Spinal cord (tissue), 10 donors: Measurements from ENCODE around the gene KLHL29. TPM values are rescaled to one million over a fixed set of nuclear protein-coding genes. Genes with fewer than 3 reads are reported as not detected.

Experiments
- DNase-seq, 6 donors: peaks; one replicate each; pipeline versions ENCODE4 v3.0.0 to v3.0.0-alpha.2; 2013 to 2015; ENCODE audit warnings: low spot score in 6 of 6, low read depth in 4 of 6
- H3K27ac ChIP-seq: one replicate; pipeline ENCODE4 v1.5.1; 2013; ENCODE audit warnings: low read depth, low read length, control low read depth
- H3K27me3 ChIP-seq: one replicate; pipeline ENCODE4 v1.6.1; 2013; ENCODE audit warnings: low read length; ENCODE audit not compliant: control insufficient read depth, insufficient read depth
- H3K36me3 ChIP-seq: one replicate; pipeline ENCODE4 v1.6.1; 2013; ENCODE audit warnings: low read length; ENCODE audit not compliant: control insufficient read depth, insufficient read depth
- H3K4me1 ChIP-seq: one replicate; pipeline ENCODE4 v1.6.1; 2013; ENCODE audit warnings: low read length; ENCODE audit not compliant: control insufficient read depth, insufficient read depth
- H3K4me3 ChIP-seq: one replicate; pipeline ENCODE4 v1.5.1; 2013; ENCODE audit warnings: low read depth, low read length, control low read depth
- H3K9me3 ChIP-seq: one replicate; pipeline ENCODE4 v1.6.1; 2013; ENCODE audit warnings: low read length; ENCODE audit not compliant: control insufficient read depth, insufficient read depth
- WGBS: methylation state at CpG from one replicate; pipeline ENCODE4 v1.1.5; 2013; ENCODE audit warnings: missing lambda C conversion rate; ENCODE audit not compliant: insufficient coverage; 5-methylcytosine and 5-hydroxymethylcytosine counted together
- polyA plus RNA-seq, 2 donors: library from polyadenylated mRNA; unstranded; fragments of 120-200 nt; gene quantifications; one replicate each; pipeline ENCODE4 v1.2.1, GENCODE V29; 2013; ENCODE audit not compliant: insufficient read length in 2 of 2
- total RNA-seq, 2 donors: library from RNA; depleted of rRNA in 1 of 2; stranded (reverse); fragments of 120-200 nt in 1 of 2; fragments of >200 nt in 1 of 2; gene quantifications; one replicate each; pipeline versions ENCODE4 v1.2.3 to v1.2.4, GENCODE V29; 2013 to 2014
- donor health status: healthy.

Gene KLHL29
- total and polyA plus RNA-seq, 4 donors = 8.7 to 19.4 (median 14.0) TPM

- Histone ChIP-seq H3K4me1 (peaks cover 11% of the 10 kb centered on the region), H3K9me3 (no peaks in the 10 kb centered on the region), H3K4me3 (no peak overlapping the region), H3K27ac (peak overlapping the region; percentile 19), H3K36me3 (no peaks in the 10 kb centered on the region), H3K27me3 (no peaks in the 10 kb centered on the region)
- no peak for DNase-seq
These were observed 64.4 kb downstream of the KLHL29 start for GRCh38 chr2:23449413-23449812.

GRCh38 chr2:23449831-23450331 is 64.9 kb downstream of the KLHL29 start:
- Histone ChIP-seq H3K36me3 (no peaks in the 10 kb centered on the region), H3K27me3 (no peaks in the 10 kb centered on the region), H3K27ac (peak overlapping the region; percentile 19), H3K4me3 (no peak overlapping the region), H3K9me3 (no peaks in the 10 kb centered on the region), H3K4me1 (peaks cover 11% of the 10 kb centered on the region)
- DNase-seq = peak in 3 of 6 donors; percentile 20 to 61 (median 22)
- 49% methylated on average over 11 of the region's 14 CpGs for WGBS

- Histone ChIP-seq H3K4me1 (peaks cover 27% of the 10 kb centered on the region), H3K4me3 (no peak overlapping the region), H3K9me3 (no peaks in the 10 kb centered on the region), H3K36me3 (no peaks in the 10 kb centered on the region), H3K27ac (no peak overlapping the region), H3K27me3 (no peaks in the 10 kb centered on the region)
- WGBS = 69% methylated on average over 2 of the region's 5 CpGs
- DNase-seq = peak in 1 of 6 donors; percentile 53
These were observed 67.4 kb downstream of the KLHL29 start for GRCh38 chr2:23452372-23452771.

- no peaks in the 10 kb centered on the region for H3K9me3 ChIP-seq
- H3K36me3 ChIP-seq = no peaks in the 10 kb centered on the region
- peak in 1 of 6 donors; percentile 46 for DNase-seq
- no peaks in the 10 kb centered on the region for H3K27me3 ChIP-seq
- WGBS = 51% methylated on average over 5 of the region's 9 CpGs
- no peak overlapping the region for H3K4me3 ChIP-seq
- peaks cover 30% of the 10 kb centered on the region for H3K4me1 ChIP-seq
- H3K27ac ChIP-seq = peak overlapping the region; percentile 53
These were observed 68.0 kb downstream of the KLHL29 start for GRCh38 chr2:23452853-23453420.

- DNase-seq = no peak
- no peaks in the 10 kb centered on the region for H3K36me3 ChIP-seq
- peaks cover 32% of the 10 kb centered on the region for H3K4me1 ChIP-seq
- 66% methylated on average over 5 of the region's 8 CpGs for whole genome bisulfite sequencing
- no peaks in the 10 kb centered on the region for H3K9me3 ChIP-seq
- H3K27ac ChIP-seq = peak overlapping the region; percentile 53
- no peak overlapping the region for H3K4me3 ChIP-seq
- H3K27me3 ChIP-seq = no peaks in the 10 kb centered on the region
These were observed 68.5 kb downstream of the KLHL29 start for GRCh38 chr2:23453432-23453831.

GRCh38 chr2:23453836-23454460 is 69.0 kb downstream of the KLHL29 start:
- 24% methylated on average over 2 of the region's 10 CpGs for WGBS

GRCh38 chr2:23454501-23455120 is 69.6 kb downstream of the KLHL29 start:
- Histone ChIP-seq H3K27ac (no peak overlapping the region), H3K9me3 (no peaks in the 10 kb centered on the region), H3K4me1 (peaks cover 32% of the 10 kb centered on the region), H3K36me3 (no peaks in the 10 kb centered on the region), H3K27me3 (no peaks in the 10 kb centered on the region), H3K4me3 (no peak overlapping the region)
- DNase-seq = peak in 2 of 6 donors; percentile 46 to 81
- 59% methylated on average over 4 of the region's 11 CpGs for WGBS

More at GRCh38 chr2:23453836-23454460, 69.0 kb downstream of the KLHL29 start:
- Histone ChIP-seq H3K4me3 (no peak overlapping the region), H3K4me1 (peaks cover 32% of the 10 kb centered on the region), H3K27me3 (no peaks in the 10 kb centered on the region), H3K36me3 (no peaks in the 10 kb centered on the region), H3K27ac (no peak overlapping the region), H3K9me3 (no peaks in the 10 kb centered on the region)
- no peak for DNase-seq

- Histone ChIP-seq H3K36me3 (no peaks in the 10 kb centered on the region), H3K4me1 (peaks cover 27% of the 10 kb centered on the region), H3K27ac (no peak overlapping the region), H3K27me3 (no peaks in the 10 kb centered on the region), H3K4me3 (no peak overlapping the region), H3K9me3 (no peaks in the 10 kb centered on the region)
- 86% methylated on average over 15 of the region's 17 CpGs for WGBS
- peak in 1 of 6 donors; percentile 76 for DNase-seq
These were observed 71.4 kb downstream of the KLHL29 start for GRCh38 chr2:23456396-23456795.

GRCh38 chr2:23456881-23457760 is 72.1 kb downstream of the KLHL29 start:
- Histone ChIP-seq H3K27me3 (no peaks in the 10 kb centered on the region), H3K4me1 (peaks cover 27% of the 10 kb centered on the region), H3K4me3 (no peak overlapping the region), H3K36me3 (no peaks in the 10 kb centered on the region), H3K27ac (no peak overlapping the region), H3K9me3 (no peaks in the 10 kb centered on the region)
- no peak for DNase-seq
- 95% methylated on average over 19 of the region's 20 CpGs for WGBS
